Measurements from ENCODE around the gene VPS33B. TPM values are rescaled to one million over a fixed set of nuclear protein-coding genes. Genes with fewer than 3 reads are reported as not detected.

VPS33B gene
- 10 to 100 TPM in 1 of 4 donors, 1 to 10 TPM in 3; 6.7 to 12.6 (median 8.1) TPM for total RNA-seq

- intact Hi-C loops (cut with DNase I; ENCODE audit: low total_unique reads), result no loop called here
- no peaks in the 10 kb centered on the region for H3K9me3 ChIP-seq
- peak within 1 kb of the TSS; percentile 65 to 88 for H3K4me3 ChIP-seq
- H3K4me1 ChIP-seq, result no peaks in the 10 kb centered on the region
- no peaks in the 10 kb centered on the region for H3K27me3 ChIP-seq
- TF ChIP-seq POLR2A (IDR thresholded peaks at IDR 0.05), result peak in 1 of 2 donors; percentile 18
- TF ChIP-seq CTCF (IDR thresholded peaks at IDR 0.05), result no peak
- H3K36me3 ChIP-seq, result no peaks in the 10 kb centered on the region
- DNase-seq, result peak; percentile 78 to 79
- H3K27ac ChIP-seq, result peak within 1 kb of the TSS; percentile 54 to 64
Observed at GRCh38 chr15:91022075-91022831, at the start of gene VPS33B. Gene VPS33B (minus strand): TSS chr15:91022594. CDS start chr15:91022249, 345 bp downstream.

GRCh38 chr15:91072161-91072560 is 49.8 kb upstream of the VPS33B start:
- H3K27ac ChIP-seq, result no peak overlapping the region
- DNase-seq, result no peak
- TF ChIP-seq CTCF (IDR thresholded peaks at IDR 0.05) (no peak), POLR2A (IDR thresholded peaks at IDR 0.05) (no peak)
- intact Hi-C loops (cut with DNase I; ENCODE audit: low total_unique reads), result no loop called here
- H3K9me3 ChIP-seq, result no peaks in the 10 kb centered on the region
- no peaks in the 10 kb centered on the region for H3K36me3 ChIP-seq
- peaks cover 0 to 6% of the 10 kb centered on the region in 2 donors for H3K27me3 ChIP-seq
- no peak overlapping the region for H3K4me3 ChIP-seq
- no peaks in the 10 kb centered on the region for H3K4me1 ChIP-seq

- Histone ChIP-seq H3K9me3 (no peaks in the 10 kb centered on the region), H3K36me3 (no peaks in the 10 kb centered on the region), H3K27me3 (peaks cover 0 to 6% of the 10 kb centered on the region in 2 donors), H3K4me3 (no peak overlapping the region), H3K27ac (no peak overlapping the region), H3K4me1 (no peaks in the 10 kb centered on the region)
- TF ChIP-seq POLR2A (IDR thresholded peaks at IDR 0.05) (no peak), CTCF (IDR thresholded peaks at IDR 0.05) (no peak)
- no peak for DNase-seq
- intact Hi-C loops (cut with DNase I; ENCODE audit: low total_unique reads), result no loop called here
Observed at GRCh38 chr15:91070872-91071271, 48.5 kb upstream of the VPS33B start.

- H3K4me3 ChIP-seq, result no peak overlapping the region
- no peaks in the 10 kb centered on the region for H3K4me1 ChIP-seq
- DNase-seq, result no peak
- intact Hi-C loops (cut with DNase I; ENCODE audit: low total_unique reads), result no loop called here
- no peaks in the 10 kb centered on the region for H3K36me3 ChIP-seq
- H3K27me3 ChIP-seq, result peaks cover 0 to 6% of the 10 kb centered on the region in 2 donors
- TF ChIP-seq CTCF (IDR thresholded peaks at IDR 0.05) (no peak), POLR2A (IDR thresholded peaks at IDR 0.05) (no peak)
- H3K27ac ChIP-seq, result no peak overlapping the region
- no peaks in the 10 kb centered on the region for H3K9me3 ChIP-seq
Observed at GRCh38 chr15:91068966-91069365, 46.6 kb upstream of the VPS33B start.

- H3K27ac ChIP-seq, result no peak overlapping the region
- no peaks in the 10 kb centered on the region for H3K36me3 ChIP-seq
- no peaks in the 10 kb centered on the region for H3K4me1 ChIP-seq
- H3K4me3 ChIP-seq, result no peak overlapping the region
- intact Hi-C loops (cut with DNase I; ENCODE audit: low total_unique reads), result no loop called here
- no peak for TF ChIP-seq POLR2A (IDR thresholded peaks at IDR 0.05)
- no peak for TF ChIP-seq CTCF (IDR thresholded peaks at IDR 0.05)
- H3K9me3 ChIP-seq, result no peaks in the 10 kb centered on the region
- DNase-seq, result no peak
- peaks cover 0 to 6% of the 10 kb centered on the region in 2 donors for H3K27me3 ChIP-seq
Observed at GRCh38 chr15:91068436-91068835, 46.0 kb upstream of the VPS33B start.

Measured in uterus (tissue), 4 donors.